Keratinocyte (primary cell): ENCODE results near the gene MSS51. TPM values are rescaled to one million over a fixed set of nuclear protein-coding genes. Genes with fewer than 3 reads are reported as not detected.

Experiments used
- DNase-seq: peaks from one replicate; pipeline ENCODE4 v3.0.0-alpha.2; 2011; ENCODE audit warnings: low read depth, missing footprints, low spot score
- FAIRE-seq: peaks from 2 replicates; lab custom pipeline; 2011; peaks lifted over from hg19 to GRCh38; lab: Jason Lieb, UNC
- H2AFZ ChIP-seq: 2 replicates; pipeline ENCODE4 v1.6.0; 2012; ENCODE audit warnings: low read length, control low read depth, inconsistent platforms; ENCODE audit not compliant: control insufficient read depth
- H3K27ac ChIP-seq: 2 replicates; pipeline ENCODE4 v1.5.1; 2011; ENCODE audit warnings: low read length; ENCODE audit not compliant: control insufficient read depth, insufficient read depth
- H3K27me3 ChIP-seq: 3 replicates; pipeline ENCODE4 v1.6.0; 2011; ENCODE audit warnings: low read length; ENCODE audit not compliant: control insufficient read depth, insufficient read depth; ENCODE audit errors: extremely low read depth
- H3K36me3 ChIP-seq, 2 experiments: 2 replicates in 1 of 2; 3 replicates in 1 of 2; pipeline ENCODE4 v1.5.1; 2011; ENCODE audit warnings: low read length in 2 of 2, mild to moderate bottlenecking in 1 of 2; ENCODE audit not compliant: control insufficient read depth in 2 of 2, insufficient read depth in 2 of 2; ENCODE audit errors: extremely low read depth in 1 of 2
- H3K4me1 ChIP-seq: 3 replicates; pipeline ENCODE4 v1.5.1; 2011; ENCODE audit warnings: low read length; ENCODE audit not compliant: control insufficient read depth, insufficient read depth; ENCODE audit errors: extremely low read depth
- H3K4me2 ChIP-seq: 3 replicates; pipeline ENCODE4 v1.6.0; 2011; ENCODE audit warnings: low read depth, low read length; ENCODE audit not compliant: control insufficient read depth, insufficient read depth; ENCODE audit errors: extremely low read depth
- H3K4me3 ChIP-seq, 3 experiments: fragments of 200-600 bp in 1 of 3; sonication (generic) in 1 of 3; 2 replicates in 2 of 3; 3 replicates in 1 of 3; pipeline ENCODE4 v1.5.1; 2011 to 2016; ENCODE audit warnings: low read length in 3 of 3, mild to moderate bottlenecking in 3 of 3, control low read depth in 2 of 3, inconsistent platforms in 1 of 3, low read depth in 1 of 3, mixed read lengths in 1 of 3, mixed run types in 1 of 3, moderate library complexity in 1 of 3; ENCODE audit not compliant: control insufficient read depth in 2 of 3, insufficient read depth in 2 of 3; ENCODE audit errors: extremely low read depth in 1 of 3
- H3K79me2 ChIP-seq: 2 replicates; pipeline ENCODE4 v1.6.0; 2012; ENCODE audit warnings: low read length; ENCODE audit not compliant: control insufficient read depth, insufficient read depth
- H3K9ac ChIP-seq: 3 replicates; pipeline ENCODE4 v1.6.0; 2011; ENCODE audit warnings: low read length; ENCODE audit not compliant: control insufficient read depth, insufficient read depth; ENCODE audit errors: extremely low read depth
- H3K9me1 ChIP-seq: 3 replicates; pipeline ENCODE4 v1.6.0; 2011; ENCODE audit warnings: low read length; ENCODE audit not compliant: control insufficient read depth, insufficient read depth; ENCODE audit errors: extremely low read depth
- H3K9me3 ChIP-seq: 2 replicates; pipeline ENCODE4 v1.5.1; 2012; ENCODE audit warnings: low read depth, low read length; ENCODE audit not compliant: control insufficient read depth
- H4K20me1 ChIP-seq: 3 replicates; pipeline ENCODE4 v1.6.0; 2011; ENCODE audit warnings: low read length; ENCODE audit not compliant: control insufficient read depth, insufficient read depth; ENCODE audit errors: extremely low read depth
- CTCF ChIP-seq, 3 experiments: IDR thresholded peaks in 1 of 3; conservative IDR thresholded peaks in 1 of 3; optimal IDR thresholded peaks in 1 of 3; 2 replicates in 2 of 3; 3 replicates in 1 of 3; pipeline versions ENCODE3 to v1.5.1; 2011; ENCODE audit warnings: low read length in 3 of 3, mild to moderate bottlenecking in 3 of 3, moderate library complexity in 2 of 3, control low read depth in 1 of 3, inconsistent platforms in 1 of 3; ENCODE audit not compliant: insufficient read depth in 2 of 3; ENCODE audit errors: extremely low read depth in 1 of 3
- EZH2 ChIP-seq: IDR thresholded peaks from one replicate; pipeline ENCODE4 v1.6.1; 2012; ENCODE audit warnings: inconsistent platforms, mild to moderate bottlenecking, low read length, moderate library complexity
- dilution Hi-C: fragments of 300-500 bp; cut with MboI; formaldehyde crosslinking; loops from one replicate; pipeline ENCODE4 v1.7.0; 2020; ENCODE audit warnings: low sequenced_read_pairs; ENCODE audit not compliant: extremely low pct_ligation_motif_present
- polyA plus RNA-seq, 5 experiments: library from polyadenylated mRNA; depleted of rRNA in 3 of 5; stranded (reverse) in 3 of 5; stranded (forward) in 1 of 5; unstranded in 1 of 5; fragments of >200 nt; gene quantifications; 1 replicate in 1 of 5; 2 replicates in 3 of 5; 3 replicates in 1 of 5; pipeline versions ENCODE4 v1.2.1 to v1.2.3, GENCODE V29; 2011 to 2012; ENCODE audit warnings: missing spikeins in 2 of 5, low read depth in 1 of 5, low replicate concordance in 1 of 5

MSS51 gene
- polyA plus RNA-seq, 1 donor (not counting 4 experiments of a cell fraction or from before 2014, with no cell fraction given): 1.3 TPM

DNA sequence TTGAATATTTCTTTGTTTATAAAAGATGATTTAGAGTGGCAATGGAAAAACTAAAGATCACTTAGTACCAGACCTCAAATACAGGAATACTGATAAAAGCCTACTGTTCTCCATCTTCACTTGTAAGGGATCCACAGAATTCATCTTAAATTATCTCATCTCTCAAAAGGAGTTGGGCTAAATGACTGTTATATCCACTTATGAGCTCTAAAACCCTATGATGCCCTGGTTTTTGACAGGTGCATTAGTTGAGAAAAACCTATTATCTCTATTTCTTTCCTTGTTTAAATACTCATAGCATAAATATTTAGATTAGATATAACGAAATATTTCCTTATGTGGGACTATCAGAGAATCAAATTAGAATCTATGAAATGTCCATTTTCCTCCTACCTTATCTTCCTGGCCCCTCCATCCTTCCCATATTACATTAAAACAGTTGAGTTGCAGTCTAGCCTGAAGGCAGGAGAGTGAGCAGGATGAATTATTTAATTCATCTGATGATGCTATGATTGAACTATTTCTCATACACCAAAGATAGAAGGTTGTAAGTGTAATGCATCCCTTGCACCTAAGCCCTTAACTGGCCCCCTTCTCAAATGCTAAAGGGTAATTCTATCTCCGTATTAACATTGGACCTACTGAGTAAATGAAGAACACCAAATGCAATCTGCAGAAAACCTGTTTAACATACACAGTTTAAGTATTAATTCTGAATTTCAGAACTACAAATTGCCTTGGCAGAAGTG is 32.8 kb upstream of the MSS51 start:
- no peak for DNase-seq
- H3K4me1 ChIP-seq: no peaks in the 10 kb centered on the region
- H2AFZ ChIP-seq: no peak overlapping the region
- peaks cover 0 to 10% of the 10 kb centered on the region in 2 experiments for H3K36me3 ChIP-seq
- no peak for TF ChIP-seq CTCF (optimal IDR thresholded peaks at IDR 0.05 in 1 of 3, IDR thresholded peaks at IDR 0.05 in 1 of 3, conservative IDR thresholded peaks at IDR 0.05 in 1 of 3; ENCODE audit: extremely low read depth in 1 of 3, insufficient read depth in 2 of 3, low read length in 3 of 3)
- TF ChIP-seq EZH2: no peak
- no peaks in the 10 kb centered on the region for H4K20me1 ChIP-seq
- no peak overlapping the region for H3K9ac ChIP-seq
- no peaks in the 10 kb centered on the region for H3K79me2 ChIP-seq
- H3K9me1 ChIP-seq: no peaks in the 10 kb centered on the region
- H3K27ac ChIP-seq: no peak overlapping the region
- dilution Hi-C loops: no loop called here
- FAIRE-seq: no peak
- no peak overlapping the region for H3K4me2 ChIP-seq
- H3K9me3 ChIP-seq: no peaks in the 10 kb centered on the region
- no peaks in the 10 kb centered on the region for H3K27me3 ChIP-seq
- H3K4me3 ChIP-seq: no peak overlapping the region

DNA sequence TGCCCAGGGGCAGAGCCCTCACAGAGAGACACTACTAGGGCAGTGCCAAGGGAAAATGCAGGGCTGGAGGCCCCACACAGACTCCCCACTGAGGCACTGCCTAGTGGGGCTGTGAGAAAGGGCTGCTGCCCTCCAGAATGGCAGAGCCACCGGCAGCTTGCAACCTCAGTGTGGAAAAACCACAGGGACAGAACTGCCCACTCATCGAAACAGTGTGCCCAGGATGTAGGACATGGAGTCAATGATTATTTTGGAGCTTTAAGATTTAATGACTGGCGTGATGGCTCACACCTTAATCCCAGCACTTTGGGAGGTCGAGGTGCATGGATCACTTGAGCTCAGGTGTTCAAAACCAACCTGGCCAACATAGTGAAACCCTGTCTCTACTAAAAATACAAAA is 27.5 kb upstream of the MSS51 start:
- no peaks in the 10 kb centered on the region for H3K4me1 ChIP-seq
- dilution Hi-C loops: no loop called here
- H3K9me3 ChIP-seq: no peaks in the 10 kb centered on the region
- H3K79me2 ChIP-seq: no peaks in the 10 kb centered on the region
- TF ChIP-seq CTCF (optimal IDR thresholded peaks at IDR 0.05 in 1 of 3, IDR thresholded peaks at IDR 0.05 in 1 of 3, conservative IDR thresholded peaks at IDR 0.05 in 1 of 3; ENCODE audit: extremely low read depth in 1 of 3, insufficient read depth in 2 of 3, low read length in 3 of 3) (no peak), EZH2 (no peak)
- DNase-seq (no peak), FAIRE-seq (no peak)
- no peak overlapping the region for H3K9ac ChIP-seq
- H3K9me1 ChIP-seq: no peaks in the 10 kb centered on the region
- no peak overlapping the region for H3K4me2 ChIP-seq
- no peak overlapping the region for H3K4me3 ChIP-seq
- H3K27me3 ChIP-seq: no peaks in the 10 kb centered on the region
- H3K36me3 ChIP-seq: peaks cover 0 to 6% of the 10 kb centered on the region in 2 experiments
- H2AFZ ChIP-seq: no peak overlapping the region
- H3K27ac ChIP-seq: no peak overlapping the region
- H4K20me1 ChIP-seq: no peaks in the 10 kb centered on the region
